Liver (tissue), 9 donors: Measurements from ENCODE around the gene NCK1. TPM values are rescaled to one million over a fixed set of nuclear protein-coding genes. Genes with fewer than 3 reads are reported as not detected.

Experiments used
- DNase-seq: peaks from one replicate; pipeline ENCODE4 v3.0.0-alpha.2; 2017; ENCODE audit warnings: low spot score
- H3K27ac ChIP-seq, 2 donors: one replicate each; pipeline ENCODE4 v1.7.0; 2013; ENCODE audit warnings: inconsistent platforms in 2 of 2, low read length in 2 of 2, control low read depth in 1 of 2, low read depth in 1 of 2, mild to moderate bottlenecking in 1 of 2
- H3K27me3 ChIP-seq, 4 donors: one replicate each; pipeline versions ENCODE4 v1.6.1 to v1.7.0; 2013; ENCODE audit warnings: low read length in 3 of 4, inconsistent platforms in 1 of 4, mild to moderate bottlenecking in 1 of 4, moderate library complexity in 1 of 4; ENCODE audit not compliant: control insufficient read depth in 4 of 4, insufficient read depth in 4 of 4
- H3K36me3 ChIP-seq, 4 donors: one replicate each; pipeline versions ENCODE4 v1.6.1 to v1.7.0; 2013; ENCODE audit warnings: low read length in 3 of 4, mild to moderate bottlenecking in 3 of 4, low read depth in 1 of 4, moderate library complexity in 1 of 4; ENCODE audit not compliant: control insufficient read depth in 4 of 4, insufficient read depth in 3 of 4
- H3K4me1 ChIP-seq, 4 donors: one replicate each; pipeline versions ENCODE4 v1.6.1 to v1.7.0; 2013; ENCODE audit warnings: low read length in 3 of 4, mild to moderate bottlenecking in 3 of 4, moderate library complexity in 1 of 4; ENCODE audit not compliant: control insufficient read depth in 4 of 4, insufficient read depth in 4 of 4
- H3K4me3 ChIP-seq, 3 donors: one replicate each; pipeline versions ENCODE4 v1.6.1 to v1.7.0; 2013; ENCODE audit warnings: low read length in 3 of 3, control low read depth in 1 of 3, low read depth in 1 of 3, mild to moderate bottlenecking in 1 of 3
- H3K9ac ChIP-seq, 2 donors: one replicate each; pipeline ENCODE4 v1.7.0; 2013; ENCODE audit warnings: low read length in 2 of 2, mild to moderate bottlenecking in 2 of 2, moderate library complexity in 2 of 2, control low read depth in 1 of 2, low read depth in 1 of 2
- H3K9me3 ChIP-seq, 4 donors: one replicate each; pipeline versions ENCODE4 v1.6.1 to v1.7.0; 2013; ENCODE audit warnings: low read length in 3 of 4; ENCODE audit not compliant: control insufficient read depth in 4 of 4
- ATF3 ChIP-seq: IDR thresholded peaks from 2 replicates; pipeline ENCODE4 v1.6.1; 2016; ENCODE audit warnings: antibody characterized with exemption
- CTCF ChIP-seq: fragments of 150-350 bp; IDR thresholded peaks from 2 replicates; pipeline ENCODE4 v1.5.1; 2017; ENCODE audit warnings: improper control_type of control experiment, low read depth, low read length; ENCODE audit not compliant: missing input control
- EGR1 ChIP-seq, 2 donors: IDR thresholded peaks; 2 replicates each; pipeline ENCODE4 v1.6.1; 2016 to 2018; ENCODE audit warnings: antibody characterized with exemption in 2 of 2, low read depth in 2 of 2
- FOXA1 ChIP-seq: IDR thresholded peaks from 2 replicates; pipeline ENCODE4 v1.6.1; 2016; ENCODE audit warnings: antibody characterized with exemption
- FOXA2 ChIP-seq: IDR thresholded peaks from 2 replicates; pipeline ENCODE4 v1.6.1; 2016; ENCODE audit warnings: antibody characterized with exemption
- GABPA ChIP-seq, 2 donors: IDR thresholded peaks in 1 of 2; conservative IDR thresholded peaks in 1 of 2; 2 replicates each; pipeline ENCODE4 v1.6.1; 2016; ENCODE audit warnings: antibody characterized with exemption in 2 of 2, mild to moderate bottlenecking in 1 of 2, moderate library complexity in 1 of 2
- HNF4A ChIP-seq, 2 donors: conservative IDR thresholded peaks; 2 replicates each; pipeline ENCODE4 v1.6.1; 2016; ENCODE audit warnings: antibody characterized with exemption in 2 of 2, mild to moderate bottlenecking in 2 of 2
- HNF4G ChIP-seq: IDR thresholded peaks from 2 replicates; pipeline ENCODE4 v1.6.1; 2016; ENCODE audit warnings: antibody characterized with exemption
- JUND ChIP-seq, 2 donors: IDR thresholded peaks; 2 replicates each; pipeline ENCODE4 v1.6.1; 2016; ENCODE audit warnings: antibody characterized with exemption in 2 of 2
- MAX ChIP-seq: IDR thresholded peaks from 2 replicates; pipeline ENCODE4 v1.6.1; 2016; ENCODE audit warnings: antibody characterized with exemption
- NR2F2 ChIP-seq: IDR thresholded peaks from 2 replicates; pipeline ENCODE4 v1.6.1; 2016; ENCODE audit warnings: antibody characterized with exemption
- RAD21 ChIP-seq, 2 donors: IDR thresholded peaks; 2 replicates each; pipeline ENCODE4 v1.6.1; 2016; ENCODE audit warnings: antibody characterized with exemption in 2 of 2, mild to moderate bottlenecking in 2 of 2
- REST ChIP-seq: IDR thresholded peaks from 2 replicates; pipeline ENCODE4 v1.6.1; 2016; ENCODE audit warnings: antibody characterized with exemption, mild to moderate bottlenecking
- RXRA ChIP-seq, 2 donors: IDR thresholded peaks; 2 replicates each; pipeline ENCODE4 v1.6.1; 2017 to 2018; ENCODE audit warnings: antibody characterized with exemption in 2 of 2, mild to moderate bottlenecking in 1 of 2
- SP1 ChIP-seq: IDR thresholded peaks from 2 replicates; pipeline ENCODE4 v1.6.1; 2018; ENCODE audit warnings: antibody characterized with exemption, mild to moderate bottlenecking
- TAF1 ChIP-seq: conservative IDR thresholded peaks from 2 replicates; pipeline ENCODE4 v1.6.1; 2016; ENCODE audit warnings: antibody characterized with exemption, mild to moderate bottlenecking
- YY1 ChIP-seq: IDR thresholded peaks from 2 replicates; pipeline ENCODE4 v1.6.1; 2016; ENCODE audit warnings: antibody characterized with exemption, mild to moderate bottlenecking
- ZBTB33 ChIP-seq: IDR thresholded peaks from 2 replicates; pipeline ENCODE4 v1.6.1; 2016; ENCODE audit warnings: antibody characterized with exemption
- WGBS: extraction: QIAGEN DNeasy Blood & Tissue Kit; methylation state at CpG from one replicate; pipeline ENCODE4 v1.1.7; 2013; 5-methylcytosine and 5-hydroxymethylcytosine counted together
- polyA plus RNA-seq, 2 donors: library from polyadenylated mRNA; stranded (reverse) in 1 of 2; unstranded in 1 of 2; fragments of 200-250 nt in 1 of 2; fragments of >200 nt in 1 of 2; fragmentation: Nextera tagmentation in 1 of 2; extraction: Ambion mirVana in 1 of 2; gene quantifications; one replicate each; pipeline versions ENCODE4 v1.2.1 to v1.2.3, GENCODE V29; 2013 to 2015
- total RNA-seq, 2 donors: library from RNA; depleted of rRNA; stranded (reverse); fragments of >200 nt; gene quantifications; one replicate each; pipeline ENCODE4 v1.2.3, GENCODE V29; 2014
- donor health status: healthy.
- donor health status: healthy.
- donor health status: healthy.
- donor health status: healthy.
- donor health status: healthy.

Gene NCK1
- total and polyA plus RNA-seq, 4 donors: 13.7 to 35.8 (median 19.4) TPM

GRCh38 chr3:136839556-136839931 lies 22.5 kb upstream of the NCK1 start:
- Histone ChIP-seq H3K27me3 (no peaks in the 10 kb centered on the region), H3K9ac (no peak overlapping the region), H3K4me3 (no peak overlapping the region), H3K9me3 (no peaks in the 10 kb centered on the region), H3K4me1 (peaks cover 0 to 1% (median 0%) of the 10 kb centered on the region in 4 donors), H3K27ac (no peak overlapping the region), H3K36me3 (no peaks in the 10 kb centered on the region)
- TF ChIP-seq RAD21 (IDR thresholded peaks at IDR 0.05) (no peak), YY1 (no peak), EGR1 (IDR thresholded peaks at IDR 0.05; ENCODE audit: low read depth in 2 of 2) (no peak), JUND (IDR thresholded peaks at IDR 0.05) (no peak), CTCF (no peak), FOXA1 (no peak), FOXA2 (no peak), TAF1 (no peak), MAX (no peak), ZBTB33 (no peak), GABPA (IDR thresholded peaks at IDR 0.05 in 1 of 2, conservative IDR thresholded peaks at IDR 0.05 in 1 of 2) (no peak), RXRA (IDR thresholded peaks at IDR 0.05) (no peak), ATF3 (no peak), REST (no peak), NR2F2 (no peak), HNF4G (no peak), HNF4A (conservative IDR thresholded peaks at IDR 0.05) (no peak), SP1 (no peak)
- DNase-seq: no peak

GRCh38 chr3:136840252-136840651 lies 21.8 kb upstream of the NCK1 start:
- no peaks in the 10 kb centered on the region for H3K27me3 ChIP-seq

More at GRCh38 chr3:136840252-136840651, 21.8 kb upstream of the NCK1 start:
- no peak for DNase-seq
- Histone ChIP-seq H3K27ac (no peak overlapping the region), H3K9me3 (no peaks in the 10 kb centered on the region), H3K4me1 (peaks cover 0 to 1% (median 0%) of the 10 kb centered on the region in 4 donors), H3K4me3 (no peak overlapping the region), H3K36me3 (no peaks in the 10 kb centered on the region), H3K9ac (no peak overlapping the region)
- TF ChIP-seq EGR1 (IDR thresholded peaks at IDR 0.05; ENCODE audit: low read depth in 2 of 2) (no peak), REST (no peak), HNF4G (no peak), GABPA (IDR thresholded peaks at IDR 0.05 in 1 of 2, conservative IDR thresholded peaks at IDR 0.05 in 1 of 2) (no peak)
- WGBS: 94% methylated on average over 2 of the region's 2 CpGs
